ENCODE data around the gene LPP.

The LPP gene

DNA sequence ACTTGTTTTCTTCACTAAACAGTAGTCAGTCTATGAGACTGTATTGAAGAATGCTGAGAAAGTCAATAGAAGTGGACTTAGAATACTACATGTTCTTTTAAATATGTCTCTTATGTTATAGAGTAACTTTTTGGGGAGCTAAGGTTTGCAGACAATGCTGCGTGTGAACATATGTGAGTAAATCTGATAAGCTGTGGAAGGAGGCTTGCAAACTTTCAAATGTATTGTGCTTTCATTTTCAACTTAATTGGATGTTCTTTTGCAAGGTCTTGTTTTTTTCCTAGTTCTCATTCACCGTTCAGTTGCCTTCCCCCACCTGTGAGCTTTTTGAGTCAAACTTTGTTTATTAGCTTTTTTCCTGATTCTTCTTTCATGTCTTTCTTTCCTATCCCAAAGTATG is 176.2 kb downstream of the LPP start:
- no peak for DNase-seq (ENCODE audit: low read depth in 2 of 2)

DNA sequence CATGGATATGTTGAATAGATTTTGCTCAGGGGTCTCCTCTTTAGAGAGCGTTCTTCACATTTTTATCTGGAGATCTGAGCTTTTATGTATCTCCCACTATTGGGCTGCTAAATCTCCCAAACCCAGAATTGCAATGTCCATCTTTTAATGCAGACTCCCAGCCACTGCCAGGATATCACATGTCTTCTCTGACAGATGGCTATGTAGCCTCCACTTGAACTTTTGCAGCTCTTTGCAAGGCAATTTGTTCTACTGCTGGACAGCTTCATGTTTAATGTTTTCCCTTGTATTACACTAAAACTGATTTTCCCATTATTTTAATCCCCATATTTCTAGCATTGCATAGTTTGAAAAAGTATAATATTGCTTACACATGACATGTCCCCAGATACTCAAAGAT is 177.2 kb downstream of the LPP start:
- DNase-seq (ENCODE audit: low read depth in 2 of 2): no peak

DNA sequence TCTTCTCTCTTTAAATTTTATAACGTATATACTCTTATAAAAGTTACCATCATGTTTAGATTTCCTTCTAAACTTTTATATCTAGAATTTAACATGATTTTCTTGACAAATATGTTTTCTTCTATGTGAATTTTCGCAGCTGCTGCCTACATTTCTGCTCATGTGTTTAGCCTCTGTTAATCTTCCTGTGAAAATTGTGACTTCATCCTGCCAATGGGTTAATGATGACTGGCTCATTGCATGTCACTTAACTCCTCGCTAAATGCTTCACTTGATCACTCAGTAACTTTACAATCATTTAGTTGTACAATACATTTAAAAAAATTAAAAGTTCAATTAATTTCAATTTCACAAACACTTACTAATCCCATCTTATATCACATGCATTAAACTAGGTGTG is 178.1 kb downstream of the LPP start:
- DNase-seq (ENCODE audit: low read depth in 2 of 2): no peak

GRCh38 chr3:188335656-188336055 is 181.7 kb downstream of the LPP start:
- DNase-seq (ENCODE audit: low read depth in 2 of 2): no peak

DNA sequence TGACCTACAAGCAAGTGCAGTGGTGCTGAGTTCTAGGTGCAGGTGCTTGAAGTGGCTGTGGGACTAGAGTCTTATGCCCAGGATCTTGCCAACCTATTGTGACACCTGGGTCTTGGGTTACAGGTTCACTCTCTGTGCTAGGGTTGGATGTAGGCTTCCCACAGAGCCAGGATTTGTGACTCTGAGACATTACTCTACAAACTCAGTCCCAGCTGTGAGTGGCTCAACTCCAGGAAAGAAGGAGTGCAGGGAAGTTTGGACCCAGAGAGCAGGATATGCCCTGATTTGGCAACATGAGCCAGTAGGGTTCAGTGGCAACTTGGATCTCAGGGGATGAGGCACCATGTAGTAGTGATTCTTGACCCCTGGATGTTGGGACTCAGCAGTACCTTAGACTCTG is 182.2 kb downstream of the LPP start:
- DNase-seq (ENCODE audit: low read depth in 2 of 2): no peak

GRCh38 chr3:188337232-188337631 is 183.3 kb downstream of the LPP start:
- no peak for DNase-seq (ENCODE audit: low read depth in 2 of 2)

DNA sequence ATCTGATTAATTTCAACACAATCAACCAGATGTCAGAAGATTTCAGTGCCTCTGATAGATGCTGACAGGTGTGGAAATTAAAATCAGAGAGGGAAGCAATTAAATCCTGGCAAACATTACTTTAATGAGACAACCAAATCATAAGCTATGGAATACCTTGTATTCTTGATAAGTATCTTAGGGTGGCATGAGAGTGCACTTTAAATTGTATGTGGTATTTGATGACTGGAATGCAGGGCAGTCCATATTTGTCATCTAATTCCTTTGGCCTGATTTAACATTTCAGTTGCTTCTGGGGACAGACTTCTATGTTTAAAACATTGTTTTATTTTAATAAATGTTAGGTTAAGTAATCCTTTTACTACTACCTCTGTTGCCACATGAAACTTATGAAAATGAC is 184.1 kb downstream of the LPP start:
- DNase-seq (ENCODE audit: low read depth in 2 of 2): no peak

DNA sequence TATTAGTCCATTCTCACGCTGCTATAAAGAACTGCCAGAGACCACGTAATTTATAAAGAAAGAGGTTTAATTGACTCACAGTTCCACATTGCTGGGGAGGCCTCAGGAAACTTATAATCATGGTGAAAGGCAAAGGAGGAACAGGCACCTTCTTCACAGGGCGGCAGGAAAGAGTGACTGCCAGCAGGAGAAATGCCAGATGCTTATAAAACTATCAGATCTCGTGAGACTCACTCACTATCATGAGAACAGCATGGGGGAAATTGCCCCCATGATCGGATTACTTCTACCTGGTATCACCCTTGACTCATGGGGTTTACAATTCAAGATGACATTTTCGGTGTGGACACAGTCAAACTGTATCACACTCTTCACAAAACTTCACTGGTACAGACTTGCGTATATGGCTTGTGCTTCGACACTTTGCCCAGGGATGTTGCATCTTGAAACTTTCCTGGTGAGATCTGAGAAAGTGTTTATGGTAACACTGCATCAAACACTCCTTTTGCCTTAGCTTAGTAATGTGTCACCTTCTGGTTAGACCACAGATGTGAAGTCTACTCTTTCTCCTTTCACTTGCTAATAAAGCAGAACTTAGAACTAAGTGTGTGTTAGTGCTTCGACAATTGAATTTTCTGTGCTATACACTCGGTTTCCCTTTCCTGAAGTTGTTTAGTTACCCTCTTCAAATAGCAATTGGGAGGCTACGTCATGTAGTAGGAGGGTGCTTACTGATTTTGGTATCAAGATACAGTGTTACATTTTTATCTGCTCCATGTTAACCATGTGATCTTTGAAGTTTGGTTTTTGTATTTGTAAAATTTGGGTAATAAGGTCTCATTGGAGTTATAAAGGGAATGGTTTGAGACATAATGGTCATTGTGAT is 185.7 kb downstream of the LPP start:
- DNase-seq (ENCODE audit: low read depth in 2 of 2): no peak

- DNase-seq (ENCODE audit: low read depth in 2 of 2): no peak
These were observed 187.5 kb downstream of the LPP start for GRCh38 chr3:188341501-188341900.

GRCh38 chr3:188342991-188343732 is 189.2 kb downstream of the LPP start:
- no peak for DNase-seq (ENCODE audit: low read depth in 2 of 2)

- no peak for DNase-seq (ENCODE audit: low read depth in 2 of 2)
These were observed 189.9 kb downstream of the LPP start for GRCh38 chr3:188343894-188344293.

DNA sequence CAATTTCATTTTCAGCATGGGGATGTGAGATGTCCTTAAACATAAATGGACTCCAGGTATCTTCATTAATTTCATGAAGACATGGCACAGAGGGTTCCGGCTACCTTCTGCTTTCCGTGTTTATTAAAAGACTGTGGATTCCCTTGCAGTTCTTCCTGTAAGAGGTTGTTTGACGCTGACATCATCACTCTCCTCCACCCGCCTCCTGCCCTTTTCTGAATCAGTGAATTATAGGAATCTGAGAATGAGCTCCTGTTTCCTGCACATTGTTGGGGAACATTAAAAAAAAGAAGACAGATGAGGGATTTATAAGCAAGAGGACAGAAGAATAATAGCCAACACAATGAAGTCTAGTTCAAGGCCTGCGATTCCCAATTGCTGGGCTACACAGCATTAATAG is 191.3 kb downstream of the LPP start:
- DNase-seq (ENCODE audit: low read depth in 2 of 2): no peak

DNA sequence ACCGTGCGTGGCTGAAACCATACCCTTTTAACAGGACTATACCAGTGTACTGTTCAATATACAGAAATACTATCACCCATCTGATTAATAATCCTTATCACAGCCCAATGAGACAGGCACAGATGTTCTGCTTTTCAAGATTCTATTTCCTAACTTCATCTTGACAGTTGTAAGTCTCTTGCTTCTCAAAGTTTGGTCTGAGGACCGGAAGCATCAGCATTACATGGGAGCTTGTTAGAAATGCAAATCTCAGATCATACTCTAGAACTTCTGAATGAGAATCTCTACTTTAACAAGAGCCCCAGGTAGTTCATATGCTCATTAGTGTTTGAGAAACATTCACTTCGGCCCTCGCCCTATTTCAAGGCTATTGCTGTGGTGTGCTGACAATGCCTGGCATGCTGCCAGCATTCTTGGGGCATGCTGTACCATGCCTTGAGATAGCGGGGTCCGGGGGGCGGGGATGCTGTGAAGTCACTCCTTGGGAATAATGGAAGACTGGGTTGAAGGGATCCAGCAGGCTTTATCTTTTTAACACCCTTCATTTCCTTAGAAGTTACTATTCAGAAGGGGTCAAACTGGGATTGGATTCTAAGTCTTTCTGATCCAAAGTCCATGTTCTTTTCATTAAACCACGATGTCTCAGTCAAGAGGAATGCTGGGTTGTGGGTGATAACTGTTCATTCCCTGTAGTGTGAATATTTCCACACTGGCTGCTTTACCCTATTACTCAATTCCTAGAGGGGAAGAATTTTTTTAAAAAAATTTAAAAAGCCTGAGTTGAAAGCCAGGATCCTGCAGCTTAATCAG is 194.7 kb downstream of the LPP start:
- no peak for DNase-seq (ENCODE audit: low read depth in 2 of 2)

- DNase-seq (ENCODE audit: low read depth in 2 of 2): no peak
These were observed 195.5 kb downstream of the LPP start for GRCh38 chr3:188349351-188349901.

DNA sequence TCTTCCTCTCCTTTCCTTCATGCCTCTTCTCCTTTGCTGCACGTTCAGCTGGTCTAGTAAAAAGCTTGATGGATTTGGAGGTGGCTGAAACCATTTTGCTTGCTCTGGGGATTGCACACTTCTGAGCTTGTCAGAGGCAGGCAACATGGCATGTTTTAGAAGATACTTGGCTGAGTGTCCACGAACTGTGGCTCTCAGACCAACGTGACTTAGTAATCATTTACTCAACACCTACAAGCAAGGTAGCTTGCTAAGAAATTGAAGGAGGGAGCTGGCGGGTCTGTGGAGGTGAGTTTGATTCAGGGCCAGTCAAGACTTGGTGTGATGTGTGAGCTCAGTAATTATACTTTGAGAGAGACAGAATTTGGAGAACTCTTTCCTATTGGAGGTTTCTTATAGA is 196.0 kb downstream of the LPP start:
- DNase-seq (ENCODE audit: low read depth in 2 of 2): no peak

GRCh38 chr3:188350961-188351360 is 197.0 kb downstream of the LPP start:
- no peak for DNase-seq (ENCODE audit: low read depth in 2 of 2)

DNA sequence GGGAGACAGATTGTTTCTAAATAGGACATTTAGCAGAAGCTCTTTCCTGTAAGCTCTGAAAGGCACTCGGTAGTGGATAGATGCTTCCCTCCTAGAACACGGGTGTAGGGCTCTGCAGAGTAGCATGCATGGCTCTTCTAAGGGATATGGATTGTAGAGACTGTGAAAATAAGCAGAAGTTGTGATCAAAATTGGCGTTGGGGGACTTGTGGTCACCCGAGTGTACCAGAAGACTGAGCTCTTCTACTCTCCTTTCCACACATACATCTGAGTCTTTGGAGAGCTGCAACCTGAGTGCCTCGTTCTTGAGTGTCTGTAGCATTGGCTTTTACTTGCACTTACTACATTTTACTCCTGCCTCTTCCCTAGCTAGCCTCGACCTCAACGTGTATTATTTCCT is 197.7 kb downstream of the LPP start:
- DNase-seq (ENCODE audit: low read depth in 2 of 2): no peak

DNA sequence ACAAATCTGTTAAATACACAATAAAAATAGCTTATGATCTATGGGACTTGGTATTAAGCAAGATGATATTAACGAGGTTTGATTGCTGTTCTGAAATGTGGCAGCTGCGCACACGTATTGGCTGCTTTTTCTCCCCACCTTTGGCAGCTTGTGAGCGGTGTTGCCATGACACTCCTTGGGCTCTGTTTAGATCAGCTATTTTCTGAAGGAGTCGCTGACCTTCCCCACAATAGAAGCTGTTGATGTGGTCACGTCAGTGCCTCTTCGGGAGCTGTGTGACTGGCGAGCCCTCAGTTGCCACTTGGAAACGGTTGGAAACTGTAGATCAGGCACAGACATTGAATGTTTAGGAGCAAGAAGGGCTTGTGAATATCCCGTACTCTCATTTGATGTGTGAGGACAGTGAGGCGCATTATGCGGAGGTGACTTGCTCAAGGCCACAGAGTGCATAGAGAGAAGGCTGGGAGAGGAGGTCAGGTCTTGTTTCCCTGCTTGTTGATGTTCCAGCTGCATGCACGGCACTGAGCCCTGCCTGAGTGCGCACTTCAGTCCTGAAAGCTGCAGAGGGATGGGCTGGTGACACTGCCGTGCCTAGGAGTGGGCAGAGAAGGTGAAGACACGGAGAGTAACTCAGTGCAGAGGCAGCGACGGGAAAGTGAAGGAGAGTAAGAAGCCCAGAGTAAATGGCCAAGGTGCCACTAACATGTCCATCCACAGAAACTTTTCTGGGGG is 198.4 kb downstream of the LPP start:
- DNase-seq (ENCODE audit: low read depth in 2 of 2): no peak

GRCh38 chr3:188353426-188353825 is 199.5 kb downstream of the LPP start:
- no peak for DNase-seq (ENCODE audit: low read depth in 2 of 2)

GRCh38 chr3:188358787-188359493 is 205.0 kb downstream of the LPP start:
- no peak for DNase-seq (ENCODE audit: low read depth in 2 of 2)

All from stimulated activated CD4-positive, alpha-beta T cell treated with anti-CD3 and anti-CD28 coated beads, Interleukin-1b, Interleukin-23, amount 100 ng/mL, for 4 hours (primary cell).